Endothelial cell (in vitro differentiated cells): ENCODE results near the gene KCNIP4. TPM values are rescaled to one million over a fixed set of nuclear protein-coding genes. Genes with fewer than 3 reads are reported as not detected.

Experiments
- DNase-seq: peaks from one replicate; pipeline ENCODE4 v3.0.0; 2021; ENCODE audit warnings: low spot score
- H3K27ac Mint-ChIP-seq: one replicate; pipeline ENCODE4 v1.8.0; 2021; ENCODE audit warnings: mixed read lengths, inconsistent platforms; ENCODE audit not compliant: unreplicated experiment
- H3K27me3 Mint-ChIP-seq: one replicate; pipeline ENCODE4 v1.8.0; 2021; ENCODE audit warnings: mild to moderate bottlenecking, moderate library complexity, mixed read lengths, inconsistent platforms; ENCODE audit not compliant: unreplicated experiment
- H3K36me3 Mint-ChIP-seq: one replicate; pipeline ENCODE4 v1.8.0; 2021; ENCODE audit warnings: mild to moderate bottlenecking, low read depth, mixed read lengths, inconsistent platforms; ENCODE audit not compliant: unreplicated experiment
- H3K4me1 Mint-ChIP-seq: one replicate; pipeline ENCODE4 v1.8.0; 2021; ENCODE audit warnings: mild to moderate bottlenecking, mixed read lengths, inconsistent platforms; ENCODE audit not compliant: unreplicated experiment
- H3K4me3 Mint-ChIP-seq: one replicate; pipeline ENCODE4 v1.8.0; 2021; ENCODE audit warnings: mild to moderate bottlenecking, mixed read lengths, inconsistent platforms; ENCODE audit not compliant: unreplicated experiment
- H3K9me3 Mint-ChIP-seq: one replicate; pipeline ENCODE4 v1.8.0; 2021; ENCODE audit warnings: mixed read lengths, inconsistent platforms; ENCODE audit not compliant: unreplicated experiment
- CTCF ChIP-seq: fragments of 200-600 bp; sonication (generic); IDR thresholded peaks from one replicate; pipeline ENCODE4 v1.5.0; 2021; ENCODE audit warnings: antibody characterized with exemption; ENCODE audit not compliant: unreplicated experiment
- total RNA-seq: library from RNA; stranded (reverse); fragmentation: NEBNext Ultra II Directional; extraction: Animal tissue kit (Norgen Biotek cat#: 25700); gene quantifications from one replicate; pipeline ENCODE4 v1.2.1, GENCODE V29; 2021; ENCODE audit not compliant: unreplicated experiment

Gene KCNIP4
- total RNA-seq, 1 donor from 2014 or later = 0.31 TPM

GRCh38 chr4:21450331-21450730 is 498.2 kb downstream of the KCNIP4 start:
- TF ChIP-seq CTCF = no peak
- no peaks in the 10 kb centered on the region for H3K36me3 Mint-ChIP-seq
- H3K27ac Mint-ChIP-seq = no peak overlapping the region
- DNase-seq = no peak
- H3K4me1 Mint-ChIP-seq = no peaks in the 10 kb centered on the region
- no peak overlapping the region for H3K4me3 Mint-ChIP-seq
- no peaks in the 10 kb centered on the region for H3K9me3 Mint-ChIP-seq
- no peaks in the 10 kb centered on the region for H3K27me3 Mint-ChIP-seq

- Mint-ChIP-seq H3K27me3 (no peaks in the 10 kb centered on the region), H3K4me3 (no peak overlapping the region), H3K27ac (no peak overlapping the region), H3K9me3 (no peaks in the 10 kb centered on the region), H3K36me3 (no peaks in the 10 kb centered on the region), H3K4me1 (no peaks in the 10 kb centered on the region)
- TF ChIP-seq CTCF = no peak
- no peak for DNase-seq
Measured at GRCh38 chr4:21447301-21448054, 501.1 kb downstream of the KCNIP4 start.

GRCh38 chr4:21420166-21420565 is 528.4 kb downstream of the KCNIP4 start:
- no peaks in the 10 kb centered on the region for H3K27me3 Mint-ChIP-seq
- H3K4me1 Mint-ChIP-seq = no peaks in the 10 kb centered on the region
- DNase-seq = no peak
- H3K4me3 Mint-ChIP-seq = no peak overlapping the region
- no peak for TF ChIP-seq CTCF
- H3K9me3 Mint-ChIP-seq = no peaks in the 10 kb centered on the region
- no peaks in the 10 kb centered on the region for H3K36me3 Mint-ChIP-seq
- H3K27ac Mint-ChIP-seq = no peak overlapping the region

GRCh38 chr4:21415728-21416127 is 532.8 kb downstream of the KCNIP4 start:
- Mint-ChIP-seq H3K9me3 (no peaks in the 10 kb centered on the region), H3K27ac (no peak overlapping the region), H3K4me3 (no peak overlapping the region), H3K27me3 (no peaks in the 10 kb centered on the region), H3K4me1 (no peaks in the 10 kb centered on the region), H3K36me3 (no peaks in the 10 kb centered on the region)
- no peak for DNase-seq
- no peak for TF ChIP-seq CTCF

GRCh38 chr4:21413807-21414370 is 534.7 kb downstream of the KCNIP4 start:
- TF ChIP-seq CTCF = no peak
- Mint-ChIP-seq H3K36me3 (no peaks in the 10 kb centered on the region), H3K9me3 (no peaks in the 10 kb centered on the region), H3K4me1 (no peaks in the 10 kb centered on the region), H3K4me3 (no peak overlapping the region), H3K27me3 (no peaks in the 10 kb centered on the region), H3K27ac (no peak overlapping the region)
- DNase-seq = no peak
